SIG-M5 (cell line): Measurements from ENCODE around the gene ROPN1.
"Not testable (repeated sequence)": the region's sequence is repeated elsewhere in the genome, so short reads cannot be mapped to it uniquely, and the experiment has no call there.

Experiments
- DNase-seq: peaks from one replicate; lab custom pipeline; 2025; lab: John Stamatoyannopoulos, UW

The ROPN1 gene

GRCh38 chr3:123997543-123997942 is 5.6 kb upstream of the ROPN1 start:
- no peak for DNase-seq

GRCh38 chr3:123993818-123994217 is 1.9 kb upstream of the ROPN1 start:
- DNase-seq = no peak

GRCh38 chr3:123986427-123986826 is 5.5 kb downstream of the ROPN1 start:
- DNase-seq = no peak

DNA sequence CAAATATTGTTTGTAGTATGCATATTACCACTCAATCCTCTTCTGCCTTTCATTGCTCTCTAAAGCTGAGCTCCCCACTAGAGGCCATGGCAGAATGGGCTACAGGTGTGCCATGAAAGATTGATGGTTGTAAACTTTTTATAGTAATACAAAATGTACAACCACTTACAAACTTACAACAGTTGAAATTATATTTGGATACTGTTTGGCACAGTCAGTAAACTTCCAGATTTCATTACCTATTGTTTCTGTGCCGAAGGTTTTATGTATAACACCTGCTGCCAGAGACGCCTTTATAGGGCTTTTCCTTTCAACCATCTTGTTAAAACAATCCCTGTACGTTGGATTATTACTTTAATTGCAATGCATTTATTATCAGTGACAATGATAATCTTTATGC is 7.0 kb downstream of the ROPN1 start:
- no peak for DNase-seq

DNA sequence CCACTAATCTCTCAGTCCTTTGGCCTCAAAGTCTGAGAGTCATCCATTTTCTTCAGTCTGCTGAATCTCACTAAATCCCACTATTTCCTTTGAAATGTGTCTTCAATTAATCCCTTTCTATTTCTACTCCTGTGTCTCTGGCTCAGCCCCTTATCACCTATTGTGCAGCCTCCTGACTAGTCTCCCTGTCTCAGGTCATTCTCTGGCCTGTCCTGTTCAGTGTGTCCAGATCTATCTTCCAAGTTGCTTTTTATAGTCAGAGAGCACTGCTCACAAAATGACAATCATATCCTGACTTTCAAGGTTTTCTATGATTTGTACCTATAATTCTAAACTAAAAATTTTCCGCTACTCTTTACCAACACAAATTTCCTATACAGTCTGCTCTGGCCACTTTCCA is 7.6 kb downstream of the ROPN1 start:
- no peak for DNase-seq

DNA sequence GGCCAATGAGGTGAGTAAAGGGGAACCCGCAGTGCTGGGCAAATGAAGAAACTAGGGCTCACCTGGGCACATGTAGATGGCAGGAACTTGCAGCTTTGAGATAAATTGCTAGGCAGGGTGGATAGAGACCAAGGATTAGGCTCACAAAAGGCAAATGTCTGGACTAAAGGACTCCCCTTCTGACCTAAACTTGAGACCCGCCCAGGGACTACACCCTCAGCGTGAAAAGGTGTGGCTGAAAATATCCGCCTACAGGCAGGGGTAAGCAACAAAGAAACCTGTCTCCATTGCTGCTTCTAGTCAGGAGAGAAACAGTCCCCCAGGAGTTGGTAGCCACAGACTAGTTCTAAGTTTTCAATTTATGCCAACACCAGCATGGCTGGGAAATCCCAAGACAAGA is 10.6 kb downstream of the ROPN1 start:
- DNase-seq = not testable (repeated sequence)

- no peak for DNase-seq
Observed at GRCh38 chr3:123980539-123980938, 11.4 kb downstream of the ROPN1 start.

GRCh38 chr3:123979525-123980501 is 12.1 kb downstream of the ROPN1 start:
- not testable (repeated sequence) for DNase-seq

DNA sequence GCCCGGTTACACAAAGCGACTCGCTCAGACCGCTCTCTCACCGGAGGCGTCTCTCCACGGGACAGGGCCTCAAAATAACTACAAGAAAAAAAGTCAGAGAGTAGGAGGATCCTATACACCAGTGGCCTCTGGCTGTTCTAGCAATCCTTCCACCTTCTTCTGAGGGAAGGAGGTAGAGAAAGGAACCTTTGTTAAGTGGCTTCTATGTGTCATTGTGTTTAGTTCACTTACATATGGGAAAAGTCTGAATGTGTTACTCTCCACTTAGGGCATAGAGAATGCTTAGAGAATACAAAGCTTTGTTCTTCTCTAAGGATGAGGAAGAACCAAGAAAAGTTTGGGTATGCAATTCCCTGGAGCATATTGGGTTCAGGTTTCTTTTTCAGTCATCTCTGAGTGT is 15.0 kb downstream of the ROPN1 start:
- not testable (repeated sequence) for DNase-seq

GRCh38 chr3:123976181-123976898 is 15.6 kb downstream of the ROPN1 start:
- not testable (repeated sequence) for DNase-seq

- not testable (repeated sequence) for DNase-seq
Observed at GRCh38 chr3:123975030-123975429, 16.9 kb downstream of the ROPN1 start.

GRCh38 chr3:123971406-123971805 is 20.5 kb downstream of the ROPN1 start:
- no peak for DNase-seq

GRCh38 chr3:123967260-123967659 is 24.7 kb downstream of the ROPN1 start:
- DNase-seq = not testable (repeated sequence)

DNA sequence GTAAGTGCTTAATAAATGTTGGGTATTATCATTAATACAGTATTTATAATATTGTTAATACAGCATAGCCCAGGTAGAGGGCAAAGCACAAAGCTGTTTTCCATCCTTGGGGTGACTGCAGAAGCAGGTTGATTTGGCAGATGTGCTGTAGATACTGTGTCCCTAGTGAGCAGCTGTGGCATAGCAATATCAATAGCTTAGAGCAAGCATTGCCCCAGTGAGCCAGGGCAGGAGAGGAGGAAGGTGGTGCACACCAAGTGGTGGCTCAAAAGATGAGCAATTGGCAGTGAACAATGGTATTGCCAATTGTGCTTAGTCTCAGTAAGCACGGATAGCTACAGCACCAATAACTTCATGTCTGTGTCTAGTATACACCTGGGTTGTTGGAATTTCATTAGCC is 25.1 kb downstream of the ROPN1 start:
- DNase-seq = not testable (repeated sequence)

- not testable (repeated sequence) for DNase-seq
Observed at GRCh38 chr3:123964793-123965192, 27.1 kb downstream of the ROPN1 start.

DNA sequence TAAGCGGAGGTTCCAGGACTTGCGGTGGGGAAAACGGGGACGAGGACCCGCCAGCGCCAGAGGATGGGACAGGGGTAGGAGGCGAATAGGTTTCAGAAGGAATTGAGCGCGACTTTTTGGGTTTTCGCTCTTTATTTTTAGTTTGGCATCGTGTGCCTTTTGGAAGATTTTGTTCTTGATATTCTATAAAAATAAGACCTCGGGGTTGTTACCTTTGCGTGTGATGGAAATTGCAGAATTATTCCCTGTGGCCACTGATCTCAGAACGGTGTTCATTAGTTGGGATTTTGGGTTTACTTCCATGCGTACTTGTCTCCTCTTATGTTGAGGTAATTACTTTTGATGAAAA is 30.4 kb downstream of the ROPN1 start:
- DNase-seq = no peak

DNA sequence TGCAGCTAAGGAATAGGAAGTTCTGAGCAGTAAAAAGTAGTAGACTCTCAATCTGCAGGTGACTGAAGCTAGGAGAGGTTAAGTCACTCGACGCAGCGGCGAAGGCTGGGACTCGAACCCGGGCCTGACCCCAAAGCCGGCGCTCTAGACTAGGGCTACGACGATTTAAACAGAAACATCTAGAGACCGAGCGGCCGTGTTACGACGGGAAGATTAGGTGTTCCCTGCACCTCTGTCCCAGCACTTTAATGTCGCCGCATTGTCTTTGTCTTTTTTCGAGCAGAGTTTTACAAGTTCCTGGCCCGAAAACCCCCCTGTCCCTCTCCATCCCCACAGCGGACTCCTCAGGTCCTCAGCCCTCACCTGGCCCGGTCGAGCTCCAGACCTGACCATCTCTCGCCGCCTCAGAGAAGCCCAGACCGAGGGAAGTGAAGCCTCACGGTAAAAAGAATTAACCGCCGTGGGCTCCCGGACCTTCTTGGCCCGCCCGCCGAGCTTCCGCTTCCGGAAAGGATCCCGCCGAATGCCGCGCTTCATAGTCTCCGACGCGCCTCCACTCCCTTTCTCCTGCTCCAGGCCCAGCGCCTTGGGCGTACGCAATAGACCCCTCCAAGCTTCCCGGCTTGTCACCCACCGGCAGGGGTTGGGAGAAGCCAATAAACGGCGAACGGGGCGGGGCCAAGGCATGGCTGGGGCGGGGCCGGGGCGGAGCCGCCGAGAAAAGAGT is 31.0 kb downstream of the ROPN1 start, which contains the start of gene CCDC14:
TSS of gene CCDC14 (minus strand) at position 449 of the 727 bp plus-strand sequence. CDS start at position 393, 56 bp downstream.
- DNase-seq = peak; percentile 81

DNA sequence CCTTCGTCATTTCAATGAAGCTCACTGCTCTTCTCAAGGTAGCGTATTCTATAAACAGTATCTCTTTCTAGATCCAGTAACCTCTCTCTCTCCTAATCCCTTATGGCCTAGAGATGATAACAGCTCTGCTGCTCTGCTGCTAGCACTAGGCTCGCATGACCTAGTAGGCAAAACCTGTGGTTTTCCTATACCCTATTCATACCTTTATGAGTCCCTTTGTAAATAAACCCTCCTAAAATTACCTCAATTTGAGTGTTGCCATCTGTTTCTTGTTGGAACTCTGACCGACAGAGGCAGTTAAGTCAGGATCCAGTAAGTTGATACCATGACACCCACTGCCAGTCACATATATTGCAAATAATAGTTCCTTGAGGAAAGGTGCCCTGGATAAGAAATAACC is 38.2 kb downstream of the ROPN1 start:
- DNase-seq = no peak

- DNase-seq = no peak
Observed at GRCh38 chr3:123952844-123953520, 38.9 kb downstream of the ROPN1 start.

- no peak for DNase-seq
Observed at GRCh38 chr3:123951522-123952447, 40.1 kb downstream of the ROPN1 start.

- no peak for DNase-seq
Observed at GRCh38 chr3:123949641-123950040, 42.3 kb downstream of the ROPN1 start.
